ENCODE data around the gene C21orf58.

GRCh38 chr21:46366091-46366490 lies 42.4 kb upstream of the C21orf58 start:
- TF ChIP-seq POLR2AphosphoS5 (IDR thresholded peaks at IDR 0.05; ENCODE audit: borderline replicate concordance, low read depth, low read length) = no peak
- TF ChIP-seq EZH2 (IDR thresholded peaks at IDR 0.05) = no peak
- no peak for TF ChIP-seq FOXP2 (optimal IDR thresholded peaks at IDR 0.05; ENCODE audit: control extremely low read depth, extremely low read length, insufficient read depth)

Measured in SK-N-MC (cell line).